Measurements from ENCODE around the gene MACF1.
A peak's percentile ranks its signal among the peaks of the same experiment; 100 is the strongest.

The MACF1 gene

GRCh38 chr1:39393645-39394044 is 189.2 kb downstream of the MACF1 start:
- DNase-seq: no peak
- Histone ChIP-seq H3K9me3 (ENCODE audit: control extremely low read depth in 1 of 5, control insufficient read depth in 4 of 5, insufficient read depth in 2 of 5, low read depth in 1 of 5, low read length in 4 of 5) (no peaks in the 10 kb centered on the region), H3K4me1 (ENCODE audit: control extremely low read depth in 1 of 4, control insufficient read depth in 4 of 4, insufficient read depth in 4 of 4, low read length in 3 of 4) (peaks cover 13 to 26% (median 20%) of the 10 kb centered on the region in 4 experiments), H3K4me3 (ENCODE audit: control insufficient read depth in 1 of 7, extremely low read depth in 1 of 7, insufficient read depth in 4 of 7, low read depth in 2 of 7, low read length in 6 of 7) (no peak overlapping the region), H3K27me3 (replicated peaks in 2 of 5; ENCODE audit: control insufficient read depth in 4 of 5, insufficient read depth in 5 of 5, low read length in 4 of 5) (no peaks in the 10 kb centered on the region), H3K36me3 (ENCODE audit: control insufficient read depth in 4 of 4, insufficient read depth in 4 of 4, low read length in 3 of 4) (peaks cover 16 to 47% (median 27%) of the 10 kb centered on the region in 4 experiments), H3K27ac (ENCODE audit: insufficient read depth in 1 of 2, low read depth in 1 of 2, low read length in 2 of 2, poor library complexity in 1 of 2, severe bottlenecking in 2 of 2) (no peak overlapping the region)
- WGBS (ENCODE audit: insufficient coverage): 94% methylated on average over 11 of the region's 11 CpGs
- CTCF ChIA-PET: interaction anchor here (1.2 to 2.2 kb wide), 2 partner anchors 15 to 17 kb away, joined by 3 to 12 read pairs; no protein-coding TSS in a partner anchor
- POLR2A ChIA-PET: no interaction called here

- ChIA-PET POLR2A (no interaction called here), CTCF (interaction anchor here (1.2 to 2.2 kb wide), 2 partner anchors 15 to 17 kb away, joined by 3 to 12 read pairs; no protein-coding TSS in a partner anchor)
- Histone ChIP-seq H3K27me3 (replicated peaks in 2 of 5; ENCODE audit: control insufficient read depth in 4 of 5, insufficient read depth in 5 of 5, low read length in 4 of 5) (no peaks in the 10 kb centered on the region), H3K27ac (ENCODE audit: insufficient read depth in 1 of 2, low read depth in 1 of 2, low read length in 2 of 2, poor library complexity in 1 of 2, severe bottlenecking in 2 of 2) (peak overlapping the region in 1 of 2 experiments; percentile 35), H3K4me3 (ENCODE audit: control insufficient read depth in 1 of 7, extremely low read depth in 1 of 7, insufficient read depth in 4 of 7, low read depth in 2 of 7, low read length in 6 of 7) (no peak overlapping the region), H3K36me3 (ENCODE audit: control insufficient read depth in 4 of 4, insufficient read depth in 4 of 4, low read length in 3 of 4) (peaks cover 13 to 44% (median 24%) of the 10 kb centered on the region in 4 experiments), H3K4me1 (ENCODE audit: control extremely low read depth in 1 of 4, control insufficient read depth in 4 of 4, insufficient read depth in 4 of 4, low read length in 3 of 4) (peaks cover 17 to 30% (median 23%) of the 10 kb centered on the region in 4 experiments), H3K9me3 (ENCODE audit: control extremely low read depth in 1 of 5, control insufficient read depth in 4 of 5, insufficient read depth in 2 of 5, low read depth in 1 of 5, low read length in 4 of 5) (no peaks in the 10 kb centered on the region)
- 94% methylated on average over 3 of the region's 6 CpGs for WGBS (ENCODE audit: insufficient coverage)
- no peak for DNase-seq
Observed at GRCh38 chr1:39394059-39394458, 189.6 kb downstream of the MACF1 start.

GRCh38 chr1:39394598-39394997 is 190.1 kb downstream of the MACF1 start:
- ChIA-PET POLR2A (no interaction called here), CTCF (interaction anchor here (1.2 to 2.2 kb wide), 3 partner anchors 10 to 16 kb away, joined by 3 to 12 read pairs (median 4); no protein-coding TSS in a partner anchor)
- Histone ChIP-seq H3K27ac (ENCODE audit: insufficient read depth in 1 of 2, low read depth in 1 of 2, low read length in 2 of 2, poor library complexity in 1 of 2, severe bottlenecking in 2 of 2) (peak overlapping the region in 1 of 2 experiments; percentile 35), H3K27me3 (replicated peaks in 2 of 5; ENCODE audit: control insufficient read depth in 4 of 5, insufficient read depth in 5 of 5, low read length in 4 of 5) (no peaks in the 10 kb centered on the region), H3K4me3 (ENCODE audit: control insufficient read depth in 1 of 7, extremely low read depth in 1 of 7, insufficient read depth in 4 of 7, low read depth in 2 of 7, low read length in 6 of 7) (no peak overlapping the region), H3K4me1 (ENCODE audit: control extremely low read depth in 1 of 4, control insufficient read depth in 4 of 4, insufficient read depth in 4 of 4, low read length in 3 of 4) (peaks cover 18 to 35% (median 25%) of the 10 kb centered on the region in 4 experiments), H3K9me3 (ENCODE audit: control extremely low read depth in 1 of 5, control insufficient read depth in 4 of 5, insufficient read depth in 2 of 5, low read depth in 1 of 5, low read length in 4 of 5) (no peaks in the 10 kb centered on the region), H3K36me3 (ENCODE audit: control insufficient read depth in 4 of 4, insufficient read depth in 4 of 4, low read length in 3 of 4) (peaks cover 13 to 41% (median 21%) of the 10 kb centered on the region in 4 experiments)
- no peak for DNase-seq
- WGBS (ENCODE audit: insufficient coverage): 74% methylated on average over 3 of the region's 3 CpGs

- H3K36me3 ChIP-seq (ENCODE audit: control insufficient read depth in 4 of 4, insufficient read depth in 4 of 4, low read length in 3 of 4): peaks cover 8 to 33% (median 14%) of the 10 kb centered on the region in 4 experiments
- ChIA-PET POLR2A (no interaction called here), CTCF (interaction anchor here (0.7 to 2.2 kb wide), 4 partner anchors 9 to 284 kb away, joined by 3 to 12 read pairs (median 4); no protein-coding TSS in a partner anchor)
- no peak overlapping the region for H3K27ac ChIP-seq (ENCODE audit: insufficient read depth in 1 of 2, low read depth in 1 of 2, low read length in 2 of 2, poor library complexity in 1 of 2, severe bottlenecking in 2 of 2)
- H3K4me1 ChIP-seq (ENCODE audit: control extremely low read depth in 1 of 4, control insufficient read depth in 4 of 4, insufficient read depth in 4 of 4, low read length in 3 of 4): peaks cover 18 to 37% (median 27%) of the 10 kb centered on the region in 4 experiments
- no peaks in the 10 kb centered on the region for H3K27me3 ChIP-seq (replicated peaks in 2 of 5; ENCODE audit: control insufficient read depth in 4 of 5, insufficient read depth in 5 of 5, low read length in 4 of 5)
- no CpG with 5 or more reads among the region's 1 CpG for WGBS (ENCODE audit: insufficient coverage)
- peak in 2 of 3 donors; percentile 10 to 19 for DNase-seq
- no peak overlapping the region for H3K4me3 ChIP-seq (ENCODE audit: control insufficient read depth in 1 of 7, extremely low read depth in 1 of 7, insufficient read depth in 4 of 7, low read depth in 2 of 7, low read length in 6 of 7)
- H3K9me3 ChIP-seq (ENCODE audit: control extremely low read depth in 1 of 5, control insufficient read depth in 4 of 5, insufficient read depth in 2 of 5, low read depth in 1 of 5, low read length in 4 of 5): no peaks in the 10 kb centered on the region
Observed at GRCh38 chr1:39395357-39395831, 190.9 kb downstream of the MACF1 start.

- H3K9me3 ChIP-seq (ENCODE audit: control extremely low read depth in 1 of 5, control insufficient read depth in 4 of 5, insufficient read depth in 2 of 5, low read depth in 1 of 5, low read length in 4 of 5): no peaks in the 10 kb centered on the region
- ChIA-PET POLR2A (no interaction called here), CTCF (interaction anchor here (1.6 kb wide), 1 partner anchor 14 kb away, joined by 5 read pairs; no protein-coding TSS in a partner anchor)
- peaks cover 6 to 25% (median 12%) of the 10 kb centered on the region in 4 experiments for H3K36me3 ChIP-seq (ENCODE audit: control insufficient read depth in 4 of 4, insufficient read depth in 4 of 4, low read length in 3 of 4)
- H3K27ac ChIP-seq (ENCODE audit: insufficient read depth in 1 of 2, low read depth in 1 of 2, low read length in 2 of 2, poor library complexity in 1 of 2, severe bottlenecking in 2 of 2): no peak overlapping the region
- no peak overlapping the region for H3K4me3 ChIP-seq (ENCODE audit: control insufficient read depth in 1 of 7, extremely low read depth in 1 of 7, insufficient read depth in 4 of 7, low read depth in 2 of 7, low read length in 6 of 7)
- H3K4me1 ChIP-seq (ENCODE audit: control extremely low read depth in 1 of 4, control insufficient read depth in 4 of 4, insufficient read depth in 4 of 4, low read length in 3 of 4): peaks cover 18 to 37% (median 27%) of the 10 kb centered on the region in 4 experiments
- DNase-seq: no peak
- WGBS (ENCODE audit: insufficient coverage): 100% methylated on average over 2 of the region's 5 CpGs
- H3K27me3 ChIP-seq (replicated peaks in 2 of 5; ENCODE audit: control insufficient read depth in 4 of 5, insufficient read depth in 5 of 5, low read length in 4 of 5): no peaks in the 10 kb centered on the region
Observed at GRCh38 chr1:39396671-39397070, 192.2 kb downstream of the MACF1 start.

GRCh38 chr1:39397487-39397886 is 193.0 kb downstream of the MACF1 start:
- no peaks in the 10 kb centered on the region for H3K9me3 ChIP-seq (ENCODE audit: control extremely low read depth in 1 of 5, control insufficient read depth in 4 of 5, insufficient read depth in 2 of 5, low read depth in 1 of 5, low read length in 4 of 5)
- no peak overlapping the region for H3K4me3 ChIP-seq (ENCODE audit: control insufficient read depth in 1 of 7, extremely low read depth in 1 of 7, insufficient read depth in 4 of 7, low read depth in 2 of 7, low read length in 6 of 7)
- no peak overlapping the region for H3K27ac ChIP-seq (ENCODE audit: insufficient read depth in 1 of 2, low read depth in 1 of 2, low read length in 2 of 2, poor library complexity in 1 of 2, severe bottlenecking in 2 of 2)
- DNase-seq: no peak
- ChIA-PET CTCF (interaction anchor here (4.2 kb wide), 1 partner anchor 13 kb away, joined by 32 read pairs; no protein-coding TSS in a partner anchor), POLR2A (no interaction called here)
- H3K36me3 ChIP-seq (ENCODE audit: control insufficient read depth in 4 of 4, insufficient read depth in 4 of 4, low read length in 3 of 4): peaks cover 7 to 17% (median 9%) of the 10 kb centered on the region in 4 experiments
- H3K27me3 ChIP-seq (replicated peaks in 2 of 5; ENCODE audit: control insufficient read depth in 4 of 5, insufficient read depth in 5 of 5, low read length in 4 of 5): no peaks in the 10 kb centered on the region
- peaks cover 18 to 37% (median 27%) of the 10 kb centered on the region in 4 experiments for H3K4me1 ChIP-seq (ENCODE audit: control extremely low read depth in 1 of 4, control insufficient read depth in 4 of 4, insufficient read depth in 4 of 4, low read length in 3 of 4)
- no CpG with 5 or more reads among the region's 5 CpGs for WGBS (ENCODE audit: insufficient coverage)
